NB4 (cell line): ENCODE data around the gene IGSF9B.

Experiments used
- CTCF ChIP-seq: IDR thresholded peaks from one replicate; pipeline ENCODE4 v1.5.1; 2012; ENCODE audit warnings: low read depth, low read length
- POLR2A ChIP-seq: IDR thresholded peaks from 2 replicates; pipeline ENCODE4 v1.6.1; 2011; ENCODE audit warnings: mild to moderate bottlenecking; ENCODE audit not compliant: insufficient read length; ENCODE audit errors: extremely low read depth
- TF ChIP-seq, protein P1 (sequence below): IDR thresholded peaks from 2 replicates; pipeline ENCODE4 v1.6.1; 2011; ENCODE audit warnings: low read depth, low read length

GRCh38 chr11:133980665-133981064 is 23.9 kb upstream of the IGSF9B start:
- TF ChIP-seq POLR2A (no peak), CTCF (no peak)
- TF ChIP-seq, protein P1, sequence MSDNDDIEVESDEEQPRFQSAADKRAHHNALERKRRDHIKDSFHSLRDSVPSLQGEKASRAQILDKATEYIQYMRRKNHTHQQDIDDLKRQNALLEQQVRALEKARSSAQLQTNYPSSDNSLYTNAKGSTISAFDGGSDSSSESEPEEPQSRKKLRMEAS = no peak
